ENCODE measurements around the gene TIAM1.

DNA sequence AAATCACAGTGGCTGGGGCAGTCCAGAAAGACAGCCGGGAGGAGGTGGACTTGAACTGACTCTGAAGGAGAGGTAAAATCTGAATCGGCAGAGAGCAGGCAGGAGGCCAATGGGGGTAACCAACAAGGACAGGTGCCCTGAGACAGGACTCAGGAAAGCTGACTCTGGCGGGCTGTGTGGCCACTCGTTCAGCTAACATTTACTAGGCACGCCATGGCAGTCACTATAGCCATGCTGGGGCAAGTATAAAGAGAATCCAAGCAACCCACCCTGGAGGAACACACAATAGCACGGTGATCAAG lies 7.4 kb downstream of the TIAM1 start:
- TF ChIP-seq POLR2A (IDR thresholded peaks at IDR 0.05; ENCODE audit: low read length) (no peak), MAZ (IDR thresholded peaks at IDR 0.05; ENCODE audit: borderline replicate concordance, low read depth, low read length) (no peak), MYC (IDR thresholded peaks at IDR 0.05; ENCODE audit: borderline replicate concordance, low read length) (no peak), EP300 (IDR thresholded peaks at IDR 0.05) (no peak), NFE2L2 (conservative IDR thresholded peaks at IDR 0.05; ENCODE audit: low read length) (no peak), HDAC2 (IDR thresholded peaks at IDR 0.05) (no peak), RFX5 (IDR thresholded peaks at IDR 0.05) (no peak), ZFP36 (IDR thresholded peaks at IDR 0.05; ENCODE audit: borderline replicate concordance, partially characterized antibody) (no peak)
- TF ChIP-seq, protein P1, sequence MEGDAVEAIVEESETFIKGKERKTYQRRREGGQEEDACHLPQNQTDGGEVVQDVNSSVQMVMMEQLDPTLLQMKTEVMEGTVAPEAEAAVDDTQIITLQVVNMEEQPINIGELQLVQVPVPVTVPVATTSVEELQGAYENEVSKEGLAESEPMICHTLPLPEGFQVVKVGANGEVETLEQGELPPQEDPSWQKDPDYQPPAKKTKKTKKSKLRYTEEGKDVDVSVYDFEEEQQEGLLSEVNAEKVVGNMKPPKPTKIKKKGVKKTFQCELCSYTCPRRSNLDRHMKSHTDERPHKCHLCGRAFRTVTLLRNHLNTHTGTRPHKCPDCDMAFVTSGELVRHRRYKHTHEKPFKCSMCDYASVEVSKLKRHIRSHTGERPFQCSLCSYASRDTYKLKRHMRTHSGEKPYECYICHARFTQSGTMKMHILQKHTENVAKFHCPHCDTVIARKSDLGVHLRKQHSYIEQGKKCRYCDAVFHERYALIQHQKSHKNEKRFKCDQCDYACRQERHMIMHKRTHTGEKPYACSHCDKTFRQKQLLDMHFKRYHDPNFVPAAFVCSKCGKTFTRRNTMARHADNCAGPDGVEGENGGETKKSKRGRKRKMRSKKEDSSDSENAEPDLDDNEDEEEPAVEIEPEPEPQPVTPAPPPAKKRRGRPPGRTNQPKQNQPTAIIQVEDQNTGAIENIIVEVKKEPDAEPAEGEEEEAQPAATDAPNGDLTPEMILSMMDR (IDR thresholded peaks at IDR 0.05) = no peak
- TF ChIP-seq, protein P2, sequence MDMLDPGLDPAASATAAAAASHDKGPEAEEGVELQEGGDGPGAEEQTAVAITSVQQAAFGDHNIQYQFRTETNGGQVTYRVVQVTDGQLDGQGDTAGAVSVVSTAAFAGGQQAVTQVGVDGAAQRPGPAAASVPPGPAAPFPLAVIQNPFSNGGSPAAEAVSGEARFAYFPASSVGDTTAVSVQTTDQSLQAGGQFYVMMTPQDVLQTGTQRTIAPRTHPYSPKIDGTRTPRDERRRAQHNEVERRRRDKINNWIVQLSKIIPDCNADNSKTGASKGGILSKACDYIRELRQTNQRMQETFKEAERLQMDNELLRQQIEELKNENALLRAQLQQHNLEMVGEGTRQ (IDR thresholded peaks at IDR 0.05) = no peak
- TF ChIP-seq, protein P3, sequence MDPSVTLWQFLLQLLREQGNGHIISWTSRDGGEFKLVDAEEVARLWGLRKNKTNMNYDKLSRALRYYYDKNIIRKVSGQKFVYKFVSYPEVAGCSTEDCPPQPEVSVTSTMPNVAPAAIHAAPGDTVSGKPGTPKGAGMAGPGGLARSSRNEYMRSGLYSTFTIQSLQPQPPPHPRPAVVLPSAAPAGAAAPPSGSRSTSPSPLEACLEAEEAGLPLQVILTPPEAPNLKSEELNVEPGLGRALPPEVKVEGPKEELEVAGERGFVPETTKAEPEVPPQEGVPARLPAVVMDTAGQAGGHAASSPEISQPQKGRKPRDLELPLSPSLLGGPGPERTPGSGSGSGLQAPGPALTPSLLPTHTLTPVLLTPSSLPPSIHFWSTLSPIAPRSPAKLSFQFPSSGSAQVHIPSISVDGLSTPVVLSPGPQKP (IDR thresholded peaks at IDR 0.05; ENCODE audit: low read depth, low read length) = no peak
